ENCODE data around the gene C12orf42.

Gene C12orf42

GRCh38 chr12:103397536-103397935, 98.2 kb downstream of the C12orf42 start:
- Histone ChIP-seq H3K27me3 (replicated peaks; ENCODE audit: control insufficient read depth, insufficient read depth, low read length, poor library complexity, severe bottlenecking) (no peaks in the 10 kb centered on the region), H3K4me1 (ENCODE audit: control insufficient read depth, insufficient read depth, low read length, poor library complexity, severe bottlenecking) (no peaks in the 10 kb centered on the region), H3K9me3 (ENCODE audit: control insufficient read depth, low read length) (no peaks in the 10 kb centered on the region), H3K36me3 (ENCODE audit: control insufficient read depth, insufficient read depth, low read length) (no peaks in the 10 kb centered on the region), H3K27ac (ENCODE audit: insufficient read depth, low read length, poor library complexity, severe bottlenecking) (no peak overlapping the region), H3K4me3 (ENCODE audit: insufficient read depth, low read depth, low read length, poor library complexity, severe bottlenecking) (no peak overlapping the region)
- no peak for DNase-seq

- H3K36me3 ChIP-seq (ENCODE audit: control insufficient read depth, insufficient read depth, low read length) = no peaks in the 10 kb centered on the region
- H3K27ac ChIP-seq (ENCODE audit: insufficient read depth, low read length, poor library complexity, severe bottlenecking) = no peak overlapping the region
- no peaks in the 10 kb centered on the region for H3K9me3 ChIP-seq (ENCODE audit: control insufficient read depth, low read length)
- no peaks in the 10 kb centered on the region for H3K4me1 ChIP-seq (ENCODE audit: control insufficient read depth, insufficient read depth, low read length, poor library complexity, severe bottlenecking)
- DNase-seq = no peak
- H3K4me3 ChIP-seq (ENCODE audit: insufficient read depth, low read depth, low read length, poor library complexity, severe bottlenecking) = no peak overlapping the region
- H3K27me3 ChIP-seq (replicated peaks; ENCODE audit: control insufficient read depth, insufficient read depth, low read length, poor library complexity, severe bottlenecking) = no peaks in the 10 kb centered on the region
Measured at GRCh38 chr12:103392722-103393121, 103.0 kb downstream of the C12orf42 start.

- Histone ChIP-seq H3K27ac (ENCODE audit: insufficient read depth, low read length, poor library complexity, severe bottlenecking) (no peak overlapping the region), H3K4me3 (ENCODE audit: insufficient read depth, low read depth, low read length, poor library complexity, severe bottlenecking) (no peak overlapping the region), H3K9me3 (ENCODE audit: control insufficient read depth, low read length) (no peaks in the 10 kb centered on the region), H3K27me3 (replicated peaks; ENCODE audit: control insufficient read depth, insufficient read depth, low read length, poor library complexity, severe bottlenecking) (no peaks in the 10 kb centered on the region), H3K36me3 (ENCODE audit: control insufficient read depth, insufficient read depth, low read length) (no peaks in the 10 kb centered on the region), H3K4me1 (ENCODE audit: control insufficient read depth, insufficient read depth, low read length, poor library complexity, severe bottlenecking) (no peaks in the 10 kb centered on the region)
- no peak for DNase-seq
Measured at GRCh38 chr12:103391103-103391502, 104.7 kb downstream of the C12orf42 start.

GRCh38 chr12:103387385-103387784, 108.4 kb downstream of the C12orf42 start:
- H3K4me1 ChIP-seq (ENCODE audit: control insufficient read depth, insufficient read depth, low read length, poor library complexity, severe bottlenecking) = no peaks in the 10 kb centered on the region
- H3K36me3 ChIP-seq (ENCODE audit: control insufficient read depth, insufficient read depth, low read length) = no peaks in the 10 kb centered on the region
- H3K27me3 ChIP-seq (replicated peaks; ENCODE audit: control insufficient read depth, insufficient read depth, low read length, poor library complexity, severe bottlenecking) = no peaks in the 10 kb centered on the region
- H3K27ac ChIP-seq (ENCODE audit: insufficient read depth, low read length, poor library complexity, severe bottlenecking) = no peak overlapping the region
- DNase-seq = no peak
- no peaks in the 10 kb centered on the region for H3K9me3 ChIP-seq (ENCODE audit: control insufficient read depth, low read length)
- no peak overlapping the region for H3K4me3 ChIP-seq (ENCODE audit: insufficient read depth, low read depth, low read length, poor library complexity, severe bottlenecking)

GRCh38 chr12:103386451-103386850, 109.3 kb downstream of the C12orf42 start:
- DNase-seq = no peak
- H3K27ac ChIP-seq (ENCODE audit: insufficient read depth, low read length, poor library complexity, severe bottlenecking) = no peak overlapping the region
- H3K27me3 ChIP-seq (replicated peaks; ENCODE audit: control insufficient read depth, insufficient read depth, low read length, poor library complexity, severe bottlenecking) = no peaks in the 10 kb centered on the region
- no peaks in the 10 kb centered on the region for H3K36me3 ChIP-seq (ENCODE audit: control insufficient read depth, insufficient read depth, low read length)
- H3K9me3 ChIP-seq (ENCODE audit: control insufficient read depth, low read length) = no peaks in the 10 kb centered on the region
- no peaks in the 10 kb centered on the region for H3K4me1 ChIP-seq (ENCODE audit: control insufficient read depth, insufficient read depth, low read length, poor library complexity, severe bottlenecking)
- H3K4me3 ChIP-seq (ENCODE audit: insufficient read depth, low read depth, low read length, poor library complexity, severe bottlenecking) = no peak overlapping the region

GRCh38 chr12:103382736-103383346, 112.9 kb downstream of the C12orf42 start:
- H3K27me3 ChIP-seq (replicated peaks; ENCODE audit: control insufficient read depth, insufficient read depth, low read length, poor library complexity, severe bottlenecking) = no peaks in the 10 kb centered on the region

GRCh38 chr12:103382119-103382518, 113.6 kb downstream of the C12orf42 start:
- no peak for DNase-seq
- no peaks in the 10 kb centered on the region for H3K9me3 ChIP-seq (ENCODE audit: control insufficient read depth, low read length)

More at GRCh38 chr12:103382736-103383346, 112.9 kb downstream of the C12orf42 start:
- H3K36me3 ChIP-seq (ENCODE audit: control insufficient read depth, insufficient read depth, low read length) = no peaks in the 10 kb centered on the region
- no peak overlapping the region for H3K27ac ChIP-seq (ENCODE audit: insufficient read depth, low read length, poor library complexity, severe bottlenecking)
- no peak for DNase-seq
- no peak overlapping the region for H3K4me3 ChIP-seq (ENCODE audit: insufficient read depth, low read depth, low read length, poor library complexity, severe bottlenecking)
- no peaks in the 10 kb centered on the region for H3K9me3 ChIP-seq (ENCODE audit: control insufficient read depth, low read length)
- H3K4me1 ChIP-seq (ENCODE audit: control insufficient read depth, insufficient read depth, low read length, poor library complexity, severe bottlenecking) = no peaks in the 10 kb centered on the region

GRCh38 chr12:103379670-103380069, 116.1 kb downstream of the C12orf42 start:
- no peaks in the 10 kb centered on the region for H3K36me3 ChIP-seq (ENCODE audit: control insufficient read depth, insufficient read depth, low read length)
- H3K27ac ChIP-seq (ENCODE audit: insufficient read depth, low read length, poor library complexity, severe bottlenecking) = no peak overlapping the region
- DNase-seq = no peak
- no peaks in the 10 kb centered on the region for H3K9me3 ChIP-seq (ENCODE audit: control insufficient read depth, low read length)
- no peak overlapping the region for H3K4me3 ChIP-seq (ENCODE audit: insufficient read depth, low read depth, low read length, poor library complexity, severe bottlenecking)
- no peaks in the 10 kb centered on the region for H3K27me3 ChIP-seq (replicated peaks; ENCODE audit: control insufficient read depth, insufficient read depth, low read length, poor library complexity, severe bottlenecking)
- no peaks in the 10 kb centered on the region for H3K4me1 ChIP-seq (ENCODE audit: control insufficient read depth, insufficient read depth, low read length, poor library complexity, severe bottlenecking)

More at GRCh38 chr12:103382119-103382518, 113.6 kb downstream of the C12orf42 start:
- no peak overlapping the region for H3K27ac ChIP-seq (ENCODE audit: insufficient read depth, low read length, poor library complexity, severe bottlenecking)
- no peaks in the 10 kb centered on the region for H3K4me1 ChIP-seq (ENCODE audit: control insufficient read depth, insufficient read depth, low read length, poor library complexity, severe bottlenecking)
- no peaks in the 10 kb centered on the region for H3K27me3 ChIP-seq (replicated peaks; ENCODE audit: control insufficient read depth, insufficient read depth, low read length, poor library complexity, severe bottlenecking)
- H3K36me3 ChIP-seq (ENCODE audit: control insufficient read depth, insufficient read depth, low read length) = no peaks in the 10 kb centered on the region
- H3K4me3 ChIP-seq (ENCODE audit: insufficient read depth, low read depth, low read length, poor library complexity, severe bottlenecking) = no peak overlapping the region

- no peaks in the 10 kb centered on the region for H3K36me3 ChIP-seq (ENCODE audit: control insufficient read depth, insufficient read depth, low read length)
- no peak overlapping the region for H3K27ac ChIP-seq (ENCODE audit: insufficient read depth, low read length, poor library complexity, severe bottlenecking)
- no peaks in the 10 kb centered on the region for H3K27me3 ChIP-seq (replicated peaks; ENCODE audit: control insufficient read depth, insufficient read depth, low read length, poor library complexity, severe bottlenecking)
- no peaks in the 10 kb centered on the region for H3K4me1 ChIP-seq (ENCODE audit: control insufficient read depth, insufficient read depth, low read length, poor library complexity, severe bottlenecking)
- H3K4me3 ChIP-seq (ENCODE audit: insufficient read depth, low read depth, low read length, poor library complexity, severe bottlenecking) = no peak overlapping the region
- H3K9me3 ChIP-seq (ENCODE audit: control insufficient read depth, low read length) = no peaks in the 10 kb centered on the region
- no peak for DNase-seq
Measured at GRCh38 chr12:103373088-103373523, 122.7 kb downstream of the C12orf42 start.

- Histone ChIP-seq H3K36me3 (ENCODE audit: control insufficient read depth, insufficient read depth, low read length) (no peaks in the 10 kb centered on the region), H3K4me3 (ENCODE audit: insufficient read depth, low read depth, low read length, poor library complexity, severe bottlenecking) (no peak overlapping the region), H3K27ac (ENCODE audit: insufficient read depth, low read length, poor library complexity, severe bottlenecking) (no peak overlapping the region), H3K4me1 (ENCODE audit: control insufficient read depth, insufficient read depth, low read length, poor library complexity, severe bottlenecking) (no peaks in the 10 kb centered on the region), H3K9me3 (ENCODE audit: control insufficient read depth, low read length) (no peaks in the 10 kb centered on the region), H3K27me3 (replicated peaks; ENCODE audit: control insufficient read depth, insufficient read depth, low read length, poor library complexity, severe bottlenecking) (no peaks in the 10 kb centered on the region)
- no peak for DNase-seq
Measured at GRCh38 chr12:103369929-103370328, 125.8 kb downstream of the C12orf42 start.

Data from effector memory CD4-positive, alpha-beta T cell (primary cell).